KMS-11 (cell line): ENCODE measurements around the gene CALCB.

Experiments used
- H2AFZ ChIP-seq: fragments of 200-600 bp; sonication (generic); 2 replicates; pipeline ENCODE4 v1.6.1; 2016; ENCODE audit warnings: antibody characterized with exemption, mixed run types, low read depth
- H3K27ac ChIP-seq: fragments of 200-600 bp; sonication (generic); 2 replicates; pipeline ENCODE4 v1.6.1; 2016; ENCODE audit warnings: mild to moderate bottlenecking, mixed run types
- H3K27me3 ChIP-seq: fragments of 200-600 bp; sonication (generic); 2 replicates; pipeline ENCODE4 v1.6.1; 2017; ENCODE audit warnings: mild to moderate bottlenecking, low read depth, mixed run types, moderate library complexity; ENCODE audit not compliant: insufficient read depth
- H3K36me3 ChIP-seq: fragments of 200-600 bp; sonication (generic); 2 replicates; pipeline ENCODE4 v1.6.1; 2017; ENCODE audit warnings: mild to moderate bottlenecking, mixed run types; ENCODE audit not compliant: insufficient read depth
- H3K4me1 ChIP-seq: fragments of 200-600 bp; sonication (generic); 2 replicates; pipeline ENCODE4 v1.6.1; 2016; ENCODE audit warnings: mild to moderate bottlenecking, low read depth, mixed run types; ENCODE audit not compliant: poor library complexity, severe bottlenecking
- H3K4me2 ChIP-seq: fragments of 200-600 bp; sonication (generic); 2 replicates; pipeline ENCODE4 v1.7.0; 2016; ENCODE audit warnings: mild to moderate bottlenecking, mixed run types
- H3K4me3 ChIP-seq: fragments of 200-600 bp; sonication (generic); IDR thresholded peaks from 2 replicates; pipeline ENCODE4 v1.6.1; 2017; ENCODE audit warnings: low read depth, low read length, mixed read lengths; ENCODE audit not compliant: insufficient read depth
- H3K79me2 ChIP-seq: fragments of 200-600 bp; sonication (generic); 2 replicates; pipeline ENCODE4 v1.6.1; 2016; ENCODE audit warnings: low read depth, mixed run types; ENCODE audit not compliant: insufficient read depth
- H3K9ac ChIP-seq: fragments of 200-600 bp; sonication (generic); 2 replicates; pipeline ENCODE4 v1.6.1; 2016; ENCODE audit warnings: mild to moderate bottlenecking, mixed run types
- H4K20me1 ChIP-seq: fragments of 200-600 bp; sonication (generic); 2 replicates; pipeline ENCODE4 v1.6.1; 2016; ENCODE audit warnings: mild to moderate bottlenecking, mixed run types; ENCODE audit not compliant: insufficient read depth
- TF ChIP-seq, protein P1 (sequence below): fragments of 200-600 bp; sonication (generic); conservative IDR thresholded peaks from 2 replicates; pipeline ENCODE4 v1.6.1; 2017; ENCODE audit warnings: low read depth, mild to moderate bottlenecking, antibody characterized with exemption, low read length, moderate library complexity, mixed read lengths

Gene CALCB

DNA sequence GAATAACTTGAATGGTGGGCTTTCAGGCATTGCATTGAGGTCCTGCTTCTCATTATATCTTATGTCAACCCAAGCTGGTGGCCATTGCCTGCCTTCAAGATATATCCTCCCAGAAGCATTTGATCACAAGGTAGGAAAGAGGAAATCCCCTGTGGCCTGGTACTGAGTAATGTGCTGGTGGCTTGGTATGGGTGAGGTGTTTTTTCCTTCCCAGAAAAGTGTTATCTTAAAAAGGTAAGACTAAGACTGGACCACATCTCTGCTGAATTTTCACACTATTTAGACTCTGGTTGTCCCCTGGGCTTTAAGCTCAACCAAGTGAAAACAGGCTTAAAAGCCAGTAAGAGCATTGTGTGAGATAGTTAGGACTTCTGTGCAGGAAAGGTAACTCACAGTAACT lies 45.0 kb downstream of the CALCB start:
- TF ChIP-seq, protein P1, sequence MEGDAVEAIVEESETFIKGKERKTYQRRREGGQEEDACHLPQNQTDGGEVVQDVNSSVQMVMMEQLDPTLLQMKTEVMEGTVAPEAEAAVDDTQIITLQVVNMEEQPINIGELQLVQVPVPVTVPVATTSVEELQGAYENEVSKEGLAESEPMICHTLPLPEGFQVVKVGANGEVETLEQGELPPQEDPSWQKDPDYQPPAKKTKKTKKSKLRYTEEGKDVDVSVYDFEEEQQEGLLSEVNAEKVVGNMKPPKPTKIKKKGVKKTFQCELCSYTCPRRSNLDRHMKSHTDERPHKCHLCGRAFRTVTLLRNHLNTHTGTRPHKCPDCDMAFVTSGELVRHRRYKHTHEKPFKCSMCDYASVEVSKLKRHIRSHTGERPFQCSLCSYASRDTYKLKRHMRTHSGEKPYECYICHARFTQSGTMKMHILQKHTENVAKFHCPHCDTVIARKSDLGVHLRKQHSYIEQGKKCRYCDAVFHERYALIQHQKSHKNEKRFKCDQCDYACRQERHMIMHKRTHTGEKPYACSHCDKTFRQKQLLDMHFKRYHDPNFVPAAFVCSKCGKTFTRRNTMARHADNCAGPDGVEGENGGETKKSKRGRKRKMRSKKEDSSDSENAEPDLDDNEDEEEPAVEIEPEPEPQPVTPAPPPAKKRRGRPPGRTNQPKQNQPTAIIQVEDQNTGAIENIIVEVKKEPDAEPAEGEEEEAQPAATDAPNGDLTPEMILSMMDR, result no peak
- H3K27ac ChIP-seq, result no peak overlapping the region
- no peaks in the 10 kb centered on the region for H3K4me1 ChIP-seq
- H2AFZ ChIP-seq, result no peak overlapping the region
- no peaks in the 10 kb centered on the region for H3K36me3 ChIP-seq
- no peak overlapping the region for H3K9ac ChIP-seq
- no peak overlapping the region for H3K4me3 ChIP-seq
- H4K20me1 ChIP-seq, result no peaks in the 10 kb centered on the region
- no peaks in the 10 kb centered on the region for H3K79me2 ChIP-seq
- H3K27me3 ChIP-seq, result no peaks in the 10 kb centered on the region
- H3K4me2 ChIP-seq, result no peak overlapping the region

DNA sequence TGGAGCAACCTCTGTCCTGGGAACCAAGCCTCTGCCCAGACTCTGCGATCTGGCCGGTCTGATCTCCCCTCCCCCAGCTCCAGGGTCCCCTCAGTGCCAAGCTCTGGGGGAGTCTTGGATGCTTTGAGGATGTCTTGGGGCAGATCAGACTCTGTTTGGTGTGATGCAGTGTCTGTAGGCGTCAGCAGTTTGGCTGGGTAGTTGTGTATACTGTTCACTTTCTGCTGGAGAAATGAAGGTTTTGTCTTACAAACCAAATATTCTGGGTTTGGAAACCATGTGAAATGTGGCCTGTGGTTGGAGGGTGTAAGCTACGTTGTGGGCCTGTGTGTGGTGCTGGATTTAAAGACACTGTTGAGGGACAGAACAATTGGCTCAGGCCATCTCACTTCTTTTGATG lies 46.0 kb downstream of the CALCB start:
- Histone ChIP-seq H3K9ac (no peak overlapping the region), H3K4me1 (no peaks in the 10 kb centered on the region), H4K20me1 (no peaks in the 10 kb centered on the region), H3K36me3 (no peaks in the 10 kb centered on the region), H3K79me2 (no peaks in the 10 kb centered on the region), H3K27ac (no peak overlapping the region), H3K4me2 (no peak overlapping the region), H3K27me3 (no peaks in the 10 kb centered on the region), H2AFZ (no peak overlapping the region), H3K4me3 (no peak overlapping the region)
- TF ChIP-seq, protein P1, result no peak

DNA sequence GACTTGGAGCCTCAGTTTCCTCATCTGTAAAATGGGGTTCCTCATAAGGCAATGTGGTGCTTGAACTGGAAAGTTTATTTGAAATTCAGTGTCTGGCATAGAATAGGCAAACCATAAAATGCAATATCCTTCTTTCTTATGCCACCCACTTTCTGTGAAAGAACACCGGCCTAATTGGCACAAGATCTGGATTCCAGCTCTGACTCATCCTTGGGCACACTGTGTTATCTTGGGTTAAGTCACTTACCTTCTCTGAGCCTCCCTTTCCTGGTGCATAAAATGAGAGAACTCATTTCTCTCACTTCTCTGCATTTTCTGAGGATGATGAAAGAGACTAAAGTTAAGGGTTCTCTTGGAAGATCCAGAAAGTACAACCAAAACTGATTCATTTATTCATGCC lies 46.4 kb downstream of the CALCB start:
- Histone ChIP-seq H3K4me3 (no peak overlapping the region), H3K79me2 (no peaks in the 10 kb centered on the region), H3K4me1 (no peaks in the 10 kb centered on the region), H3K9ac (no peak overlapping the region), H3K27me3 (no peaks in the 10 kb centered on the region), H3K4me2 (no peak overlapping the region), H2AFZ (no peak overlapping the region), H3K27ac (no peak overlapping the region), H3K36me3 (no peaks in the 10 kb centered on the region), H4K20me1 (no peaks in the 10 kb centered on the region)
- TF ChIP-seq, protein P1, result no peak

DNA sequence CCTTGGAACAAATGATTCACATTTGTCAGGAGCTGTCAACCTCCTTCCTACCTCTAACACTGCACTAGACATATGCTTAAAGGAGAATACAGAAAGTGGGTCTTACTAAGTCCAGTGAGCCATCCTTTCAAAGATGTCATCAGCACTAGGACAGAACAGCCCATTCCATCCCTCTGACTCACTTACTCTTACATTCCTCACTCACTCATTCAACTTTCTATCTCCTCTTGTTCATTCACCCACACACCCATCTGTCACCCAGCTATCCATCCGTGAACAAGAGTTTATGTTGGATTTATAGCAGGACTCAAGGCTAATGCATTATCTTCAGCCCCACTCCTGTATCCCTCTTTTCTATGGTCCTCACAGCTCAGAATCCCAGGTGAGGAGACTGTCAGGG lies 50.5 kb downstream of the CALCB start:
- Histone ChIP-seq H3K79me2 (no peaks in the 10 kb centered on the region), H3K4me1 (no peaks in the 10 kb centered on the region), H3K36me3 (no peaks in the 10 kb centered on the region), H3K27me3 (no peaks in the 10 kb centered on the region), H4K20me1 (no peaks in the 10 kb centered on the region), H3K27ac (no peak overlapping the region), H3K4me2 (no peak overlapping the region), H2AFZ (no peak overlapping the region), H3K9ac (no peak overlapping the region), H3K4me3 (no peak overlapping the region)
- TF ChIP-seq, protein P1, result no peak

DNA sequence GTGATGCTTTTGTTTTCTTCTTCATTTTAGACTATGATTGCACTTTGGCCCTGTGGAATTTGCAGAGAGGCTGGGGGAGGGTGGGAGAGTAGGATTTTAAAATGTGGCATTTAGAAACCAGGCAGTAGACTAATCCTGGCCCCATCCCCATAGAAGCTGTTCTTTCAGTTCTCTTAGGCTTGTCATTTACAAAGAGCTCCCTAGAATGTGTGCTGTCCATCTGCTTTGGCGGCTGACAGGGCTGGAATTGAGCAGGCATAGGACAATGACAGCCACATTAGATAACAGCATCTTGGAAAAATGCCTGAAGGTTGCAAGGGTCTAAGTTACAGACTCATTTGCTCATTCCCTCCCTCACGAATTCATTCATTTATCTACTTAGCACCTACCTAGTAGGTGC lies 51.1 kb downstream of the CALCB start:
- H3K79me2 ChIP-seq, result no peaks in the 10 kb centered on the region
- H3K36me3 ChIP-seq, result no peaks in the 10 kb centered on the region
- H3K4me1 ChIP-seq, result no peaks in the 10 kb centered on the region
- no peak overlapping the region for H3K4me2 ChIP-seq
- no peak overlapping the region for H2AFZ ChIP-seq
- TF ChIP-seq, protein P1, result no peak
- H3K27me3 ChIP-seq, result no peaks in the 10 kb centered on the region
- H3K4me3 ChIP-seq, result no peak overlapping the region
- H3K9ac ChIP-seq, result no peak overlapping the region
- H4K20me1 ChIP-seq, result no peaks in the 10 kb centered on the region
- no peak overlapping the region for H3K27ac ChIP-seq
